Panc1 (cell line): ENCODE data around the gene MBTD1.

Experiments used
- POLR2AphosphoS5 ChIP-seq: IDR thresholded peaks from 2 replicates; pipeline ENCODE4 v1.6.1; 2012; ENCODE audit warnings: mild to moderate bottlenecking, low read depth, low read length, moderate library complexity
- SIN3A ChIP-seq: IDR thresholded peaks from 2 replicates; pipeline ENCODE4 v1.6.1; 2012; ENCODE audit warnings: low read depth, mild to moderate bottlenecking, low read length, moderate library complexity, borderline replicate concordance; ENCODE audit not compliant: insufficient read depth
- TCF7L2 ChIP-seq: IDR thresholded peaks from 2 replicates; pipeline ENCODE4 v1.6.1; 2011; ENCODE audit warnings: mild to moderate bottlenecking, low read depth, low read length, inconsistent platforms
- TF ChIP-seq, protein P1 (sequence below): fragments of 450-650 bp; IDR thresholded peaks from 2 replicates; pipeline ENCODE4 v1.5.1; 2017; ENCODE audit warnings: mild to moderate bottlenecking
- TF ChIP-seq, protein P2 (sequence below), 2 experiments: IDR thresholded peaks; 2 replicates each; pipeline ENCODE4 v1.6.1; 2011 to 2012; ENCODE audit warnings: low read depth in 2 of 2, control low read depth in 1 of 2, low read length in 1 of 2, mild to moderate bottlenecking in 1 of 2, moderate library complexity in 1 of 2; ENCODE audit not compliant: insufficient read depth in 1 of 2

GRCh38 chr17:51229889-51230288, 30.0 kb downstream of the MBTD1 start:
- TF ChIP-seq, protein P1, sequence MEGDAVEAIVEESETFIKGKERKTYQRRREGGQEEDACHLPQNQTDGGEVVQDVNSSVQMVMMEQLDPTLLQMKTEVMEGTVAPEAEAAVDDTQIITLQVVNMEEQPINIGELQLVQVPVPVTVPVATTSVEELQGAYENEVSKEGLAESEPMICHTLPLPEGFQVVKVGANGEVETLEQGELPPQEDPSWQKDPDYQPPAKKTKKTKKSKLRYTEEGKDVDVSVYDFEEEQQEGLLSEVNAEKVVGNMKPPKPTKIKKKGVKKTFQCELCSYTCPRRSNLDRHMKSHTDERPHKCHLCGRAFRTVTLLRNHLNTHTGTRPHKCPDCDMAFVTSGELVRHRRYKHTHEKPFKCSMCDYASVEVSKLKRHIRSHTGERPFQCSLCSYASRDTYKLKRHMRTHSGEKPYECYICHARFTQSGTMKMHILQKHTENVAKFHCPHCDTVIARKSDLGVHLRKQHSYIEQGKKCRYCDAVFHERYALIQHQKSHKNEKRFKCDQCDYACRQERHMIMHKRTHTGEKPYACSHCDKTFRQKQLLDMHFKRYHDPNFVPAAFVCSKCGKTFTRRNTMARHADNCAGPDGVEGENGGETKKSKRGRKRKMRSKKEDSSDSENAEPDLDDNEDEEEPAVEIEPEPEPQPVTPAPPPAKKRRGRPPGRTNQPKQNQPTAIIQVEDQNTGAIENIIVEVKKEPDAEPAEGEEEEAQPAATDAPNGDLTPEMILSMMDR: no peak
- TF ChIP-seq SIN3A: no peak
- TF ChIP-seq, protein P2, sequence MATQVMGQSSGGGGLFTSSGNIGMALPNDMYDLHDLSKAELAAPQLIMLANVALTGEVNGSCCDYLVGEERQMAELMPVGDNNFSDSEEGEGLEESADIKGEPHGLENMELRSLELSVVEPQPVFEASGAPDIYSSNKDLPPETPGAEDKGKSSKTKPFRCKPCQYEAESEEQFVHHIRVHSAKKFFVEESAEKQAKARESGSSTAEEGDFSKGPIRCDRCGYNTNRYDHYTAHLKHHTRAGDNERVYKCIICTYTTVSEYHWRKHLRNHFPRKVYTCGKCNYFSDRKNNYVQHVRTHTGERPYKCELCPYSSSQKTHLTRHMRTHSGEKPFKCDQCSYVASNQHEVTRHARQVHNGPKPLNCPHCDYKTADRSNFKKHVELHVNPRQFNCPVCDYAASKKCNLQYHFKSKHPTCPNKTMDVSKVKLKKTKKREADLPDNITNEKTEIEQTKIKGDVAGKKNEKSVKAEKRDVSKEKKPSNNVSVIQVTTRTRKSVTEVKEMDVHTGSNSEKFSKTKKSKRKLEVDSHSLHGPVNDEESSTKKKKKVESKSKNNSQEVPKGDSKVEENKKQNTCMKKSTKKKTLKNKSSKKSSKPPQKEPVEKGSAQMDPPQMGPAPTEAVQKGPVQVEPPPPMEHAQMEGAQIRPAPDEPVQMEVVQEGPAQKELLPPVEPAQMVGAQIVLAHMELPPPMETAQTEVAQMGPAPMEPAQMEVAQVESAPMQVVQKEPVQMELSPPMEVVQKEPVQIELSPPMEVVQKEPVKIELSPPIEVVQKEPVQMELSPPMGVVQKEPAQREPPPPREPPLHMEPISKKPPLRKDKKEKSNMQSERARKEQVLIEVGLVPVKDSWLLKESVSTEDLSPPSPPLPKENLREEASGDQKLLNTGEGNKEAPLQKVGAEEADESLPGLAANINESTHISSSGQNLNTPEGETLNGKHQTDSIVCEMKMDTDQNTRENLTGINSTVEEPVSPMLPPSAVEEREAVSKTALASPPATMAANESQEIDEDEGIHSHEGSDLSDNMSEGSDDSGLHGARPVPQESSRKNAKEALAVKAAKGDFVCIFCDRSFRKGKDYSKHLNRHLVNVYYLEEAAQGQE (IDR thresholded peaks at IDR 0.05; ENCODE audit: insufficient read depth in 1 of 2, low read depth in 2 of 2, low read length in 1 of 2): no peak
- TF ChIP-seq POLR2AphosphoS5: no peak
- no peak for TF ChIP-seq TCF7L2
